PFSK-1 (cell line): ENCODE measurements around the gene MAP6.

Experiments used
- POLR2AphosphoS5 ChIP-seq: IDR thresholded peaks from 2 replicates; pipeline ENCODE4 v1.6.1; 2012; ENCODE audit warnings: low read depth, mild to moderate bottlenecking, control low read depth, low read length, moderate library complexity
- TF ChIP-seq, protein P1 (sequence below), 2 experiments: IDR thresholded peaks; 2 replicates each; pipeline versions ENCODE4 v1.6.1 to v1.8.0; 2011 to 2012; ENCODE audit warnings: low read depth in 2 of 2, low read length in 2 of 2, control low read depth in 1 of 2, inconsistent platforms in 1 of 2, mild to moderate bottlenecking in 1 of 2, moderate library complexity in 1 of 2; ENCODE audit not compliant: insufficient read depth in 1 of 2

DNA sequence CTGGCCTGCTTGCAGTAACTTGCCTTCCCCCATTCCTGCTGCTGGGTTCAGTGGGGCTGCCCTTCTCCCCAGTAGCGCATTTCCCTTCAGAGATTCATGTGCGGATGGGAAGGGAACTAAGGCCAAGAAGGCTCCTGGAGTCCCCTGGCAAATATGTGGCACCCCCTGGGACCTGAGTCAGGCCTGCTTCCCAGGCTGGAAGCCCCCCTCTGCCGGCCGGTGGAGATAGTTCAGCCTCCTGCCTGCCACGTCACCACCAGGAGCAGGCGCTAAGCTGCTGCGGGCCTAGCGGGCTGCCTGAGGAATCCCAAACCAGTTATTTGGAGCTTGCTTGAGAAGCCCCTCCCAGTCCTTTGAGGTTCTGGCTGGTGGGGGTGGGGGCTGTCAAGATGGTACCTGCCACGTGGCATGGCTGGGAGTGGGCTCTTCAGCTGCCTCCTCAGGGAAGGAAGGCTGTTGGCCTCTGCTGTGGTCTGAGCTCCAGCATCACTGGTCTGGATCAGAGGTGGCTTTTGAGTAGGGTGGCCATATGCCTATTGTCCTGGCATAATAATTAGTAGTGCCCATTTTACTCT is 104.8 kb downstream of the MAP6 start:
- TF ChIP-seq, protein P1, sequence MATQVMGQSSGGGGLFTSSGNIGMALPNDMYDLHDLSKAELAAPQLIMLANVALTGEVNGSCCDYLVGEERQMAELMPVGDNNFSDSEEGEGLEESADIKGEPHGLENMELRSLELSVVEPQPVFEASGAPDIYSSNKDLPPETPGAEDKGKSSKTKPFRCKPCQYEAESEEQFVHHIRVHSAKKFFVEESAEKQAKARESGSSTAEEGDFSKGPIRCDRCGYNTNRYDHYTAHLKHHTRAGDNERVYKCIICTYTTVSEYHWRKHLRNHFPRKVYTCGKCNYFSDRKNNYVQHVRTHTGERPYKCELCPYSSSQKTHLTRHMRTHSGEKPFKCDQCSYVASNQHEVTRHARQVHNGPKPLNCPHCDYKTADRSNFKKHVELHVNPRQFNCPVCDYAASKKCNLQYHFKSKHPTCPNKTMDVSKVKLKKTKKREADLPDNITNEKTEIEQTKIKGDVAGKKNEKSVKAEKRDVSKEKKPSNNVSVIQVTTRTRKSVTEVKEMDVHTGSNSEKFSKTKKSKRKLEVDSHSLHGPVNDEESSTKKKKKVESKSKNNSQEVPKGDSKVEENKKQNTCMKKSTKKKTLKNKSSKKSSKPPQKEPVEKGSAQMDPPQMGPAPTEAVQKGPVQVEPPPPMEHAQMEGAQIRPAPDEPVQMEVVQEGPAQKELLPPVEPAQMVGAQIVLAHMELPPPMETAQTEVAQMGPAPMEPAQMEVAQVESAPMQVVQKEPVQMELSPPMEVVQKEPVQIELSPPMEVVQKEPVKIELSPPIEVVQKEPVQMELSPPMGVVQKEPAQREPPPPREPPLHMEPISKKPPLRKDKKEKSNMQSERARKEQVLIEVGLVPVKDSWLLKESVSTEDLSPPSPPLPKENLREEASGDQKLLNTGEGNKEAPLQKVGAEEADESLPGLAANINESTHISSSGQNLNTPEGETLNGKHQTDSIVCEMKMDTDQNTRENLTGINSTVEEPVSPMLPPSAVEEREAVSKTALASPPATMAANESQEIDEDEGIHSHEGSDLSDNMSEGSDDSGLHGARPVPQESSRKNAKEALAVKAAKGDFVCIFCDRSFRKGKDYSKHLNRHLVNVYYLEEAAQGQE (IDR thresholded peaks at IDR 0.05; ENCODE audit: insufficient read depth in 1 of 2, low read depth in 2 of 2, low read length in 2 of 2), result no peak
- TF ChIP-seq POLR2AphosphoS5, result no peak; the same call in 1 of the 2 replicates
